ENCODE measurements around the gene CDK14.

- TF ChIP-seq CTCF (IDR thresholded peaks at IDR 0.05; ENCODE audit: borderline replicate concordance, extremely low read depth, low read length, poor library complexity, severe bottlenecking) (no peak), EZH2 (IDR thresholded peaks at IDR 0.05; ENCODE audit: borderline replicate concordance, low read depth, low read length, severe bottlenecking) (no peak)
These were observed 221.0 kb downstream of the CDK14 start for GRCh38 chr7:90817151-90817550.

All from DND-41 (cell line).